Neural progenitor cell (in vitro differentiated cells): ENCODE results near the gene VASH2. TPM values are rescaled to one million over a fixed set of nuclear protein-coding genes. Genes with fewer than 3 reads are reported as not detected.
"Not testable (repeated sequence)": the region's sequence is repeated elsewhere in the genome, so short reads cannot be mapped to it uniquely, and the experiment has no call there.

Experiments used
- DNase-seq: peaks from one replicate; pipeline ENCODE4 v3.0.0-alpha.2; 2016; ENCODE audit warnings: low spot score
- H2AFZ ChIP-seq: fragments of 200-600 bp; sonication (generic); replicated peaks from 2 replicates; pipeline ENCODE4 v1.6.1; 2016; ENCODE audit warnings: antibody characterized with exemption
- H3F3A ChIP-seq: fragments of 200-600 bp; sonication (generic); 2 replicates; pipeline ENCODE4 v1.6.1; 2016; ENCODE audit warnings: antibody characterized with exemption, low read depth
- H3K27ac ChIP-seq: fragments of 200-600 bp; sonication (generic); 2 replicates; pipeline ENCODE4 v1.5.1; 2016; ENCODE audit warnings: mild to moderate bottlenecking
- H3K27me3 ChIP-seq: fragments of 200-600 bp; sonication (generic); 2 replicates; pipeline ENCODE4 v1.6.1; 2016; ENCODE audit warnings: mild to moderate bottlenecking, moderate library complexity
- H3K36me3 ChIP-seq: fragments of 200-600 bp; sonication (generic); 2 replicates; pipeline ENCODE4 v1.5.1; 2016
- H3K4me1 ChIP-seq: fragments of 200-600 bp; sonication (generic); 2 replicates; pipeline ENCODE4 v1.6.1; 2016; ENCODE audit warnings: mixed run types
- H3K4me2 ChIP-seq: fragments of 200-600 bp; sonication (generic); 2 replicates; pipeline ENCODE4 v1.6.1; 2016
- H3K4me3 ChIP-seq: fragments of 200-600 bp; sonication (generic); 2 replicates; pipeline ENCODE4 v1.5.1; 2016
- H3K79me2 ChIP-seq: fragments of 200-600 bp; sonication (generic); 2 replicates; pipeline ENCODE4 v1.6.1; 2016; ENCODE audit warnings: low read depth
- H3K9ac ChIP-seq: fragments of 200-600 bp; sonication (generic); 2 replicates; pipeline ENCODE4 v1.6.1; 2016
- H3K9me3 ChIP-seq: fragments of 200-600 bp; sonication (generic); 2 replicates; pipeline ENCODE4 v1.5.1; 2016; ENCODE audit warnings: low read depth
- H4K20me1 ChIP-seq: fragments of 200-600 bp; sonication (generic); 2 replicates; pipeline ENCODE4 v1.6.1; 2016; ENCODE audit warnings: low read depth
- H3K27ac Mint-ChIP-seq: 3 replicates; pipeline ENCODE4 v1.8.0; 2021; ENCODE audit warnings: mixed read lengths
- H3K27me3 Mint-ChIP-seq: 2 replicates; pipeline ENCODE4 v1.8.0; 2022; ENCODE audit warnings: low read depth, mild to moderate bottlenecking, inconsistent platforms, moderate library complexity, mixed read lengths; ENCODE audit not compliant: insufficient read depth
- H3K36me3 Mint-ChIP-seq: 3 replicates; pipeline ENCODE4 v1.8.0; 2021; ENCODE audit warnings: mixed read lengths
- H3K4me1 Mint-ChIP-seq: 3 replicates; pipeline ENCODE4 v1.8.0; 2021; ENCODE audit warnings: mixed read lengths
- H3K4me3 Mint-ChIP-seq: 3 replicates; pipeline ENCODE4 v1.8.0; 2021; ENCODE audit warnings: mild to moderate bottlenecking, moderate library complexity, mixed read lengths
- H3K9me3 Mint-ChIP-seq: 3 replicates; pipeline ENCODE4 v1.8.0; 2020; ENCODE audit warnings: mixed read lengths
- EZH2 ChIP-seq: fragments of 200-600 bp; sonication (generic); IDR thresholded peaks from 2 replicates; pipeline ENCODE4 v1.6.1; 2017; ENCODE audit warnings: antibody characterized with exemption, mild to moderate bottlenecking, moderate library complexity
- EZH2phosphoT487 ChIP-seq: fragments of 200-600 bp; sonication (generic); IDR thresholded peaks from 2 replicates; pipeline ENCODE4 v1.6.1; 2017; ENCODE audit warnings: antibody characterized with exemption
- total RNA-seq: library from RNA; depleted of rRNA; stranded (reverse); fragments of >200 nt; gene quantifications from 2 replicates; pipeline ENCODE4 v1.2.3, GENCODE V29; 2015; ENCODE audit warnings: low replicate concordance
- TF ChIP-seq, protein P1 (sequence below): fragments of 200-600 bp; sonication (generic); IDR thresholded peaks from 2 replicates; pipeline ENCODE4 v1.5.1; 2017; ENCODE audit warnings: antibody characterized with exemption, mild to moderate bottlenecking

Gene VASH2
- total RNA-seq, 1 donor from 2014 or later = 5.2 TPM

DNA sequence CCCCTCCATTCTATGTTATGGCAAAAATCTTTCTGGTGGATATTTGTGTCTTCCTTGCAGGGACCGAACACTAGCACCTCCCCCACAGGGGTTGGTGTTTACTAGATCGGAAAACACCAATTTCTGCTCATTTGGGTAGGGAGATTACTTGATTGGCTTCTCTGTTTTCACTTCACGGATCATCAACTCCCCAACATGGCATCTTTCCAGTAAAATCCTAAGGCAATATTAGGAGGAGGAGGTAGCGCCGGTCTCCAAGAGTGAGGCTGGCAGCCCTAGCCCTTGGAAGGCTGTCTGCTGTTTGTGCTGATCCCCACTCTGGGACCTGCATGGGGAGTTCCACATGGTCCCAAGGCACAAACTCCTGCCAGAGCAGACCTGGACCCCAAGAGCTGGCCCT lies 12.2 kb downstream of the VASH2 start:
- Mint-ChIP-seq H3K36me3 (peaks cover 33% of the 10 kb centered on the region), H3K9me3 (no peaks in the 10 kb centered on the region), H3K4me1 (peaks cover 13% of the 10 kb centered on the region), H3K4me3 (no peak overlapping the region), H3K27ac (no peak overlapping the region), H3K27me3 (peaks cover 7% of the 10 kb centered on the region)
- no peaks in the 10 kb centered on the region for H3K36me3 ChIP-seq
- TF ChIP-seq, protein P1, sequence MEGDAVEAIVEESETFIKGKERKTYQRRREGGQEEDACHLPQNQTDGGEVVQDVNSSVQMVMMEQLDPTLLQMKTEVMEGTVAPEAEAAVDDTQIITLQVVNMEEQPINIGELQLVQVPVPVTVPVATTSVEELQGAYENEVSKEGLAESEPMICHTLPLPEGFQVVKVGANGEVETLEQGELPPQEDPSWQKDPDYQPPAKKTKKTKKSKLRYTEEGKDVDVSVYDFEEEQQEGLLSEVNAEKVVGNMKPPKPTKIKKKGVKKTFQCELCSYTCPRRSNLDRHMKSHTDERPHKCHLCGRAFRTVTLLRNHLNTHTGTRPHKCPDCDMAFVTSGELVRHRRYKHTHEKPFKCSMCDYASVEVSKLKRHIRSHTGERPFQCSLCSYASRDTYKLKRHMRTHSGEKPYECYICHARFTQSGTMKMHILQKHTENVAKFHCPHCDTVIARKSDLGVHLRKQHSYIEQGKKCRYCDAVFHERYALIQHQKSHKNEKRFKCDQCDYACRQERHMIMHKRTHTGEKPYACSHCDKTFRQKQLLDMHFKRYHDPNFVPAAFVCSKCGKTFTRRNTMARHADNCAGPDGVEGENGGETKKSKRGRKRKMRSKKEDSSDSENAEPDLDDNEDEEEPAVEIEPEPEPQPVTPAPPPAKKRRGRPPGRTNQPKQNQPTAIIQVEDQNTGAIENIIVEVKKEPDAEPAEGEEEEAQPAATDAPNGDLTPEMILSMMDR = no peak
- TF ChIP-seq EZH2 (no peak), EZH2phosphoT487 (no peak)
- H4K20me1 ChIP-seq = no peaks in the 10 kb centered on the region
- no peaks in the 10 kb centered on the region for H3K9me3 ChIP-seq
- H3K79me2 ChIP-seq = no peaks in the 10 kb centered on the region
- no peak overlapping the region for H3K9ac ChIP-seq
- no peak overlapping the region for H3K4me3 ChIP-seq
- no peak overlapping the region for H3K27ac ChIP-seq
- H3F3A ChIP-seq = no peaks in the 10 kb centered on the region
- no peak overlapping the region for H3K4me2 ChIP-seq
- H3K4me1 ChIP-seq = no peaks in the 10 kb centered on the region
- H3K27me3 ChIP-seq = no peaks in the 10 kb centered on the region
- H2AFZ ChIP-seq = no peak overlapping the region
- DNase-seq = no peak

DNA sequence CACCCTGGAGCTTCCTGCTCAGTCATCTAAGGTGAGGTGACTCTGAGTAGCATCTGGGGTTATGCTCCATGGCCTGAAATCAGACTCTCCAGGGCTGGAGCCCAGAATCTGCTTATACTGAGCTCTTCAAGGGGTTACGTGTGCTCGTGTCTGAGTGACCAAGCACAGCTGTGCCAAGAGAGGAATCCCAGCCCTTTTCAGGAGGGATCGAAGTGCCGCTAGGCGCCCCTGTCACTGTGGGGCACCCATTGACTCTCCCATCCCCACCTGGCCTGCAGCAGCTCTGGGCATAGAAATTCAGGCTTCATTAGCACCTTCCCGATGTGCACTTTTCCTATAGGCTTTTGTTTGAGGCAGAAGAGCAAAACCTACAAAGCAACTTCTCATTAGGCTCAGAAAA lies 13.8 kb downstream of the VASH2 start:
- no peak for DNase-seq
- Mint-ChIP-seq H3K36me3 (peaks cover 44% of the 10 kb centered on the region), H3K9me3 (no peaks in the 10 kb centered on the region)

GRCh38 chr1:212964993-212965392 lies 14.7 kb downstream of the VASH2 start:
- H3K79me2 ChIP-seq, H3K9ac ChIP-seq, H3K27ac Mint-ChIP-seq, H3K4me2 ChIP-seq, DNase-seq, H3K27me3 Mint-ChIP-seq, H3K4me3 Mint-ChIP-seq, H3F3A ChIP-seq, H3K4me1 ChIP-seq, H3K36me3 ChIP-seq, H3K9me3 Mint-ChIP-seq, H3K27me3 ChIP-seq, H3K9me3 ChIP-seq, H3K4me3 ChIP-seq, H4K20me1 ChIP-seq, H3K27ac ChIP-seq, H2AFZ ChIP-seq: not testable (repeated sequence)
- peaks cover 46% of the 10 kb centered on the region for H3K36me3 Mint-ChIP-seq
- peaks cover 31% of the 10 kb centered on the region for H3K4me1 Mint-ChIP-seq

More for the DNA sequence above, 13.8 kb downstream of the VASH2 start:
- TF ChIP-seq, protein P1 = no peak
- TF ChIP-seq EZH2phosphoT487 = no peak
- TF ChIP-seq EZH2 = no peak
- Histone ChIP-seq H4K20me1 (no peaks in the 10 kb centered on the region), H3K27ac (no peak overlapping the region), H3K4me3 (no peak overlapping the region), H3F3A (no peaks in the 10 kb centered on the region), H3K9me3 (no peaks in the 10 kb centered on the region), H3K9ac (no peak overlapping the region), H3K27me3 (no peaks in the 10 kb centered on the region), H2AFZ (no peak overlapping the region), H3K4me1 (peaks cover 8% of the 10 kb centered on the region), H3K36me3 (no peaks in the 10 kb centered on the region), H3K4me2 (no peak overlapping the region), H3K79me2 (no peaks in the 10 kb centered on the region)
- Mint-ChIP-seq H3K27ac (no peak overlapping the region), H3K4me3 (no peak overlapping the region), H3K4me1 (peaks cover 27% of the 10 kb centered on the region), H3K27me3 (peaks cover 7% of the 10 kb centered on the region)

GRCh38 chr1:212966616-212967015 lies 16.3 kb downstream of the VASH2 start:
- Histone ChIP-seq H3K4me1 (peaks cover 8% of the 10 kb centered on the region), H4K20me1 (no peaks in the 10 kb centered on the region), H3K4me3 (no peak overlapping the region), H3K36me3 (no peaks in the 10 kb centered on the region), H3F3A (no peaks in the 10 kb centered on the region), H3K4me2 (no peak overlapping the region), H3K27ac (no peak overlapping the region), H3K79me2 (no peaks in the 10 kb centered on the region), H3K27me3 (no peaks in the 10 kb centered on the region), H3K9ac (no peak overlapping the region), H2AFZ (no peak overlapping the region), H3K9me3 (no peaks in the 10 kb centered on the region)
- Mint-ChIP-seq H3K4me1 (peaks cover 33% of the 10 kb centered on the region), H3K36me3 (peaks cover 40% of the 10 kb centered on the region), H3K9me3 (no peaks in the 10 kb centered on the region), H3K27me3 (peaks cover 2% of the 10 kb centered on the region), H3K27ac (no peak overlapping the region), H3K4me3 (no peak overlapping the region)
- TF ChIP-seq EZH2 (no peak), EZH2phosphoT487 (no peak)
- TF ChIP-seq, protein P1 = no peak
- DNase-seq = no peak
